Measurements from ENCODE around the gene SMYD3. TPM values are rescaled to one million over a fixed set of nuclear protein-coding genes. Genes with fewer than 3 reads are reported as not detected.

SMYD3 gene
- total RNA-seq, 4 donors from 2014 or later = 33.7 to 105 (median 51.4) TPM

DNA sequence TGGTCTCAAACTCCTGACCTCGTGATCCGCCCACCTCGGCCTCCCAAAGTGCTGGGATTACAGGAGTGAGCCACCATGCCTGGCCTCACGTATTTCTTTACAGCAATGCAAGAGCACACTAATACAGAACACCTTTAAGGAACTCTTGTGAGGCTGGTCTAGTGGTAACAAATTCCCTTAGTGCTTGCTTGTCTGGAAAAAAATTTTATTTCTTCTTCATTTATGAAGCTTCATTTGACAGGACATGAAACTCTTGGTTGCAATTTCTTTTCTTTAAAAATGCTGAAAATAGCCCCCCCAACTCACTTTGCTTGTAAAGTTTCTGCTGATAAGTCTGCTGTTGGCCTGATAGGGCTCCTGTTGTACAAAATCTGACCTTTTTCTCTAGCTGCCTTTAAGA lies 248.8 kb downstream of the SMYD3 start:
- intact Hi-C loops (cut with DNase I) = no loop called here
- Histone ChIP-seq H3K9me3 (no peaks in the 10 kb centered on the region), H3K27ac (no peak overlapping the region), H3K27me3 (no peaks in the 10 kb centered on the region), H3K36me3 (no peaks in the 10 kb centered on the region), H3K4me3 (replicated peaks in 1 of 3) (no peak overlapping the region), H3K4me1 (no peaks in the 10 kb centered on the region)
- no peak for TF ChIP-seq POLR2A (IDR thresholded peaks at IDR 0.05)
- TF ChIP-seq, protein P1, sequence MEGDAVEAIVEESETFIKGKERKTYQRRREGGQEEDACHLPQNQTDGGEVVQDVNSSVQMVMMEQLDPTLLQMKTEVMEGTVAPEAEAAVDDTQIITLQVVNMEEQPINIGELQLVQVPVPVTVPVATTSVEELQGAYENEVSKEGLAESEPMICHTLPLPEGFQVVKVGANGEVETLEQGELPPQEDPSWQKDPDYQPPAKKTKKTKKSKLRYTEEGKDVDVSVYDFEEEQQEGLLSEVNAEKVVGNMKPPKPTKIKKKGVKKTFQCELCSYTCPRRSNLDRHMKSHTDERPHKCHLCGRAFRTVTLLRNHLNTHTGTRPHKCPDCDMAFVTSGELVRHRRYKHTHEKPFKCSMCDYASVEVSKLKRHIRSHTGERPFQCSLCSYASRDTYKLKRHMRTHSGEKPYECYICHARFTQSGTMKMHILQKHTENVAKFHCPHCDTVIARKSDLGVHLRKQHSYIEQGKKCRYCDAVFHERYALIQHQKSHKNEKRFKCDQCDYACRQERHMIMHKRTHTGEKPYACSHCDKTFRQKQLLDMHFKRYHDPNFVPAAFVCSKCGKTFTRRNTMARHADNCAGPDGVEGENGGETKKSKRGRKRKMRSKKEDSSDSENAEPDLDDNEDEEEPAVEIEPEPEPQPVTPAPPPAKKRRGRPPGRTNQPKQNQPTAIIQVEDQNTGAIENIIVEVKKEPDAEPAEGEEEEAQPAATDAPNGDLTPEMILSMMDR (IDR thresholded peaks at IDR 0.05) = no peak
- WGBS, 2 donors = 92 to 98% methylated on average over 4 of the region's 4 CpGs
- DNase-seq = no peak

DNA sequence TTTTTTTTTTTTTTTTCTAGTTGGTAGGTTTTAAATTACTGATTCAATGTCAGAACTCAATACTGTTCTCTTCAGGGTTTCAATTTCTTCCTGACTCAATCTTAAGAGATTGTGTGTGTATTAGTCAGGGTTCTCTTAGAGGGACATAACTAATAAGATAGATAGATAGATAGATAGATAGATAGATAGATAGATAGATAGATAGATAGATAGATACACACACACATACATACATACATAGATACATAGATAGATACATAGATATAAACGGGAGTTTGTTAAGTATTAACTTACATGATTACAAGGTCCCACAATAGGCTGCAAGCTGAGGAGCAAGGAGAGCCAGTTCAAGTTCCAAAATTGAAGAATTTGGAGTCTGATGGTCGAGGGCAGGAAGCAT lies 251.3 kb downstream of the SMYD3 start:
- WGBS, 2 donors = 93 to 94% methylated on average over 2 of the region's 2 CpGs
- TF ChIP-seq POLR2A (IDR thresholded peaks at IDR 0.05) = no peak
- H3K36me3 ChIP-seq = no peaks in the 10 kb centered on the region
- no peak overlapping the region for H3K27ac ChIP-seq
- no peaks in the 10 kb centered on the region for H3K27me3 ChIP-seq
- no peak overlapping the region for H3K4me3 ChIP-seq (replicated peaks in 1 of 3)
- no peaks in the 10 kb centered on the region for H3K9me3 ChIP-seq
- DNase-seq = no peak
- no peaks in the 10 kb centered on the region for H3K4me1 ChIP-seq
- intact Hi-C loops (cut with DNase I) = no loop called here

DNA sequence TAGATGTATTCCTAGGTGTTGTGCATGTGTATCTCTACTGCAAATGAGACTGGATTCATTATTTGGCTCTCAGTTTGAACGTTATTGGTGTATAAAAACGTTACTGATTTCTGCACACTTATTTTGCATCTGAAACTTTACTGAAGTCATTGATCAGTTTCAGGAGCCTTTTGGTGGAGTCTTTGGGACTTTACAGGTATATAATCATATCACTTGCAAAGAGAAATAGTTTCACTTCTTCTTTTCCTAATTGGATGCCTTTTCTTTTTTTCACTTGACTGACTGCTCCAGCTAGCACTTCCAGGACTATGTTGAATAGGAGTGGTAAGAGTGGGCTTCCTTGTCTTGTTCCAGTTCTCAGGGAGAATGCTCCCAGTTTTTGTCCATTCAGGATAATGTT lies 252.2 kb downstream of the SMYD3 start:
- DNase-seq = no peak
- TF ChIP-seq, protein P1 (IDR thresholded peaks at IDR 0.05) = no peak
- TF ChIP-seq POLR2A (IDR thresholded peaks at IDR 0.05) = no peak
- H3K4me3 ChIP-seq (replicated peaks in 1 of 3) = no peak overlapping the region
- H3K27ac ChIP-seq = no peak overlapping the region
- no peaks in the 10 kb centered on the region for H3K36me3 ChIP-seq
- no peaks in the 10 kb centered on the region for H3K4me1 ChIP-seq
- H3K9me3 ChIP-seq = no peaks in the 10 kb centered on the region
- intact Hi-C loops (cut with DNase I) = no loop called here
- 76 to 80% methylated on average over 2 of the region's 2 CpGs for WGBS, 2 donors
- H3K27me3 ChIP-seq = no peaks in the 10 kb centered on the region

DNA sequence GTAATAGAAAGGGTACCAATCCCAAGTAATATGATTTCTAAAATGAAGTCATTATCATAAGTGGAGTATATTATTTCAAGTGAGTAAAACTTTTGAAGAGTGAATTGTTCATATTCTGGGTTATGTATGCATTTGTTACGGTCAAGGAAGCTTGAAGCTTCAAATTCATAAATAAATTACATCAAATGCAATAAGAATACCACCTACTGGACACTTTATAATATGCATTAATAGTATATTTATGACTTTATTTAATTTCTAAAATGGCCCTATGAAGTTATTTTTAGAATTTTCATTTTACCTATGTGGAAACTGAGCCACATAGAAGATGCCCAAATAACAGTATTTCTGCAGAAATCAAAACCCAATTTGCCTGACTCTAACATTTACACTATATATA lies 260.6 kb downstream of the SMYD3 start:
- Histone ChIP-seq H3K4me3 (replicated peaks in 1 of 3) (no peak overlapping the region), H3K27ac (no peak overlapping the region), H3K9me3 (no peaks in the 10 kb centered on the region), H3K36me3 (no peaks in the 10 kb centered on the region), H3K27me3 (no peaks in the 10 kb centered on the region), H3K4me1 (no peaks in the 10 kb centered on the region)
- intact Hi-C loops (cut with DNase I) = no loop called here
- no peak for DNase-seq
- 98 to 99% methylated on average over 1 of the region's 1 CpG for WGBS, 2 donors
- TF ChIP-seq, protein P1 (IDR thresholded peaks at IDR 0.05) = no peak
- TF ChIP-seq POLR2A (IDR thresholded peaks at IDR 0.05) = no peak

DNA sequence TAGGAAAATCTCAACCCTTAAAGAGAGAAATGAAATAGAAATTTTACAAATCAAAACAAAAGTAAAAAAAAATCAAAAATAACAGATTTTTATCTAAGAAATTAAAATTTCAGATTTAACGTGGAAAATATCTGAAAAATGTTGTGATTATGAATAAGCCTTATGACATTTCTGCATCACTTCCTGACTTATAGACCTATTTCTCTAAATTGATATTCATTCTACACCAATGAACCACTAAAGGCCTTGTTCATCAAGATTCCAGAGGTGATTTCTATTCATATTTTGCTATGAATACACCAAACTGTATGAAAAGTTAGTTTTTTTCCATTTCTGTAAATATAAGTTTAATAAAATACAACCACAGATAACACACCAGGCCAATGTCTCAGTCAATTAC lies 261.5 kb downstream of the SMYD3 start:
- Histone ChIP-seq H3K4me1 (no peaks in the 10 kb centered on the region), H3K27me3 (no peaks in the 10 kb centered on the region), H3K27ac (no peak overlapping the region), H3K4me3 (replicated peaks in 1 of 3) (no peak overlapping the region), H3K36me3 (no peaks in the 10 kb centered on the region), H3K9me3 (no peaks in the 10 kb centered on the region)
- no peak for DNase-seq
- intact Hi-C loops (cut with DNase I) = no loop called here
- WGBS, 2 donors = 93 to 97% methylated on average over 1 of the region's 1 CpG
- TF ChIP-seq POLR2A (IDR thresholded peaks at IDR 0.05) = no peak
- TF ChIP-seq, protein P1 (IDR thresholded peaks at IDR 0.05) = no peak

DNA sequence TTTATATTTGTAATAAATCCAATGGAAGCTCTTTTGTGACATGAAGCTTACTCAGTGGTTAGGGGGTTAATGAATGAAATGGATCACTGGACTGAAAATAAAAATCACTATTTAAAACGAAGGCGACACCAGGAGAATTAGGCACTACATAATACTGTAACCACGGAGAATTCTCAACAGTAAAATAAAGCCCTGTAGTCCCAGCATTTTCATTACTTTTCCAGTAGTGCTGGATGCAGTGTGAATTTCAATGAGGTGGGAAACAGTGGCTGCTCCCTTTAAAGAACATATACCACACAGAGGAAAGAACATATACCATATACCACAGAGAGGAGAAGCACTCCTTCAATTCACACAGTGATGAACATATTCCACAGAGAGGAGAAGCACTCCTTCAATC lies 275.0 kb downstream of the SMYD3 start:
- WGBS, 2 donors = 52 to 60% methylated on average over 3 of the region's 3 CpGs
- no peak for TF ChIP-seq POLR2A (IDR thresholded peaks at IDR 0.05)
- no peaks in the 10 kb centered on the region for H3K27me3 ChIP-seq
- intact Hi-C loops (cut with DNase I) = no loop called here
- no peak overlapping the region for H3K27ac ChIP-seq
- DNase-seq = no peak
- H3K4me1 ChIP-seq = no peaks in the 10 kb centered on the region
- no peaks in the 10 kb centered on the region for H3K36me3 ChIP-seq
- no peaks in the 10 kb centered on the region for H3K9me3 ChIP-seq
- no peak overlapping the region for H3K4me3 ChIP-seq (replicated peaks in 1 of 3)
